Measurements from ENCODE around the gene RIN3.
A peak's percentile ranks its signal among the peaks of the same experiment; 100 is the strongest.
"Not testable (repeated sequence)": the region's sequence is repeated elsewhere in the genome, so short reads cannot be mapped to it uniquely, and the experiment has no call there.

The RIN3 gene

DNA sequence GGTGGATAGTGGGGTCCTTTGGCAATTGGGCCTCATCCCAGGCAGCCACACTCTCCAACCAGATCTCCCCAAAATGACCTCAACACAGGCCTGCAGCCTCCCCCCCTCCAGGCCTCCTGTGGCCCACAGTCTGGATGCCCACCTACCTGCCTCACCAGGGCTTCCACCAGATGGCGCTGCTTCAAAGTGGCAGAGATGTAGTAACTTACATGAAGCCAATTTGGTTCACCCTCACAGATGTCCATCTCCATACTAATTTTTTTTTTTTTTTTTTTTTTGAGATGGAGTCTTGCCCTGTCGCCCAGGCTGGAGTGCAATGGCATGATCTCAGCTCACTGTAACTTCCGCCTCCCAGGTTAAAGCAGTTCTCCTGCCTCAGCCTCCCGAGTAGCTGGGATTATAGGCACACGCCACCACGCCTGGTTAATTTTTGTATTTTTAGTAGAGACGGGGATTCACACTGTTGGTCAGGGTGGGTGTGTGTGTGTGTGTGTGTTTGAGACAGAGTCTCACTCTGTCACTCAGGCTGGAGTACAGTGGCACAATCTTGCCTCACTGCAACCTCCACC is 201.2 kb downstream of the RIN3 start:
- H3K27ac Mint-ChIP-seq = peak overlapping the region; percentile 17
- not testable (repeated sequence) for H3K4me3 Mint-ChIP-seq, H3K27me3 Mint-ChIP-seq, H3K4me1 Mint-ChIP-seq, H3K9me3 Mint-ChIP-seq
- H3K36me3 Mint-ChIP-seq = peaks cover 15% of the 10 kb centered on the region
- ATAC-seq = peak; percentile 86

DNA sequence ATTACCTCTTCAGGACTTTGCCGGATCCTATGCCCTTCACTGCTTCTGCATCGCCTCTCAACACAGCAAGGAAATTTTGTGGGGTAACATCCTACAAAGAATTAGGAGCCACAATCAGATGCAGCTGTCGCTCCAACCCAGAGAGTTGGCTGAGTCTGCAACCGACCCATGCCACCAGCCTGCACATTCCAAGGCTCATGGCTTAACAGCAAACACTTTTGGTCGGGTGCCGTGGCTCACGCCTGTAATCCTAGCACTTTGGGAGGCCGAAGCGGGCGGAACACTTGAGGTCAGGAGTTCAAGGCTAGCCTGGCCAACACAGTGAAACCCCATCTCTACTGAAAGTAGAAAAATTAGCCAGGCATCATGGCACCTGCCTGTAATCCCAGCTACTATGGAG is 202.6 kb downstream of the RIN3 start:
- H3K4me3 Mint-ChIP-seq = no peak overlapping the region
- no peak for ATAC-seq
- H3K9me3 Mint-ChIP-seq = no peaks in the 10 kb centered on the region
- peaks cover 8% of the 10 kb centered on the region for H3K4me1 Mint-ChIP-seq
- no peak overlapping the region for H3K27ac Mint-ChIP-seq
- no peaks in the 10 kb centered on the region for H3K27me3 Mint-ChIP-seq
- H3K36me3 Mint-ChIP-seq = peaks cover 7% of the 10 kb centered on the region

DNA sequence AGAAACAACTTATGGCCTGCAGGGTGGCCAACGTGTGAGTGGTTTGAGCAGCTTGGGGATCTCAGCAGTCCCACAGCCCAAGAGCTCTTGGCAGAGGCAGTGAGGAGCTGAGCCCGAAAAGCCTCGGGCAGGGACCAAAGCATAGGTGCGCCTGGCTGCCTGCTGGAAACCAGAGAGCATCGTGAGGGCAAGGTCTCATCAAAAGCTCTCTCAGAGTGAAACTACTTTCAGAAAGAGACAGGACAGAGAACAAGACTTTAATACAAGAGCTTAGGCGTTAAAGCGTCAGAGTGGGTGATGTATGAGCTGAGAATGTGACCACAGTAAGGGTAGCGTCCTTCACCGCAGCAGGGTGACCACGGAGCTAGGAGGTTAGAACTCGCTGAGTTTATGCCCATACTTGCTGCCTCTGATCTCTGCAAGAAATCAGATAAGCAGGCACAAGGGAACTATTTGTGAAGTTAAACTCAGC is 204.0 kb downstream of the RIN3 start:
- Mint-ChIP-seq H3K27me3 (no peaks in the 10 kb centered on the region), H3K4me3 (no peak overlapping the region), H3K36me3 (no peaks in the 10 kb centered on the region), H3K9me3 (no peaks in the 10 kb centered on the region), H3K27ac (no peak overlapping the region), H3K4me1 (peaks cover 8% of the 10 kb centered on the region)
- no peak for ATAC-seq

DNA sequence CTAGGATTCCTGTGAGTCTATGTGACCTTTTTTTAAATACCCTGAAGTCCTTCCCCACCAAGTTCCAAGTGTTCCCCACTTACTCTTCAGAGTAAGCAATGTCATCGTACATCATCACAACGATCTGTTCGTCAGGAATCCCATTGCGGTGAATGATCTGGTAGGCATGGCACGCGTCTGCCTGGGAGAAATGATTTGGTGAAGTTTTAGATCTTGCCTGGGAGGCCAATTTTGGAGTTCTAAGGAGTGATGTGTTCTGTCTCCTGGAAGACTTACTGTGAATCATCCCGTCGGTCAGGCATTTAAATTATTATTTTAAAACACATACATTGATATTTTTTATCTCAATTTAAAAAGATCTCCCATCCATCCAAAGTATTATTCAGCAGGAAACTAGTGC is 205.1 kb downstream of the RIN3 start:
- Mint-ChIP-seq H3K36me3 (no peaks in the 10 kb centered on the region), H3K4me3 (no peak overlapping the region), H3K27ac (no peak overlapping the region), H3K4me1 (peaks cover 8% of the 10 kb centered on the region), H3K27me3 (no peaks in the 10 kb centered on the region), H3K9me3 (no peaks in the 10 kb centered on the region)
- ATAC-seq = no peak

DNA sequence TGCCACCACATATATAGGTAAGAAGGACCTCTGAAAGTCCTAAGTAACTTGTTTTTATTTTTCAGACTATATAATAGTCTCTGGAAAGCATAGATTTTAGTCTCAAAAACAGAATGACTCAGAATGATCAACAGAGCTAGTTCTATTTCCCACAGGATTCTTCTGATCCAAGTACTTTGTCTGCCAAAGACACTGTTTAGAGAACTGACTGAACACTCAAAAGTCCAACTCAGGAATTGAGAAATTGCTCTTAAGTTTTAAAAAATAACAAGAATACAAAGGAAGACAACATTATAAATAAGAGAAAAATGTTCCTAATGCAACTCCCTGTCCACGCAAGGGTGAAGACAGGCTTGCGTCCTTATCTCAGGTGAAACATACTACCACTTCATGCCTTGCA is 205.8 kb downstream of the RIN3 start:
- Mint-ChIP-seq H3K4me1 (peaks cover 7% of the 10 kb centered on the region), H3K9me3 (no peaks in the 10 kb centered on the region), H3K27ac (peak overlapping the region; percentile 66), H3K27me3 (no peaks in the 10 kb centered on the region), H3K36me3 (peaks cover 4% of the 10 kb centered on the region), H3K4me3 (no peak overlapping the region)
- no peak for ATAC-seq

DNA sequence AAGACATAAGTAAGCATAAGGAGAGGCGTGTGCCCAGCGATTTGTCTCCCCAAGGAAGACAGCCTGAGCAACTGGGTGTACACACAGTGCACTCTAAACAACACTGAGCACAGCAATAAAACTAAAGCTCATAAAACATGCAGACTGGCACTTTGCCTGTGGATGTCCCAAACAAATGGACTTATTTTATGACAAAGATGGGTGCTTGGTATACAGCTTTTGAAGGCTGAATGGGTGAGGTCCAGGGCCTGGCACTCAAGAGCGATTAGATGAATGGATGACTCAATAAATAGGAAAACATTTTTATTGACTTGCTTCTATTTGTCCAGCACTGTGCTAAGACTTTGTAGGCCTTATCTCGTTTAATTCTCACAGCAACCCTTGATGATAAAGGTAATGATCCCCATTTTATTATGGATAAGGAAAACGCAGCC is 206.3 kb downstream of the RIN3 start:
- Mint-ChIP-seq H3K36me3 (peaks cover 9% of the 10 kb centered on the region), H3K4me3 (no peak overlapping the region), H3K27ac (peak overlapping the region; percentile 66), H3K9me3 (no peaks in the 10 kb centered on the region), H3K4me1 (peaks cover 3% of the 10 kb centered on the region), H3K27me3 (no peaks in the 10 kb centered on the region)
- ATAC-seq = no peak

DNA sequence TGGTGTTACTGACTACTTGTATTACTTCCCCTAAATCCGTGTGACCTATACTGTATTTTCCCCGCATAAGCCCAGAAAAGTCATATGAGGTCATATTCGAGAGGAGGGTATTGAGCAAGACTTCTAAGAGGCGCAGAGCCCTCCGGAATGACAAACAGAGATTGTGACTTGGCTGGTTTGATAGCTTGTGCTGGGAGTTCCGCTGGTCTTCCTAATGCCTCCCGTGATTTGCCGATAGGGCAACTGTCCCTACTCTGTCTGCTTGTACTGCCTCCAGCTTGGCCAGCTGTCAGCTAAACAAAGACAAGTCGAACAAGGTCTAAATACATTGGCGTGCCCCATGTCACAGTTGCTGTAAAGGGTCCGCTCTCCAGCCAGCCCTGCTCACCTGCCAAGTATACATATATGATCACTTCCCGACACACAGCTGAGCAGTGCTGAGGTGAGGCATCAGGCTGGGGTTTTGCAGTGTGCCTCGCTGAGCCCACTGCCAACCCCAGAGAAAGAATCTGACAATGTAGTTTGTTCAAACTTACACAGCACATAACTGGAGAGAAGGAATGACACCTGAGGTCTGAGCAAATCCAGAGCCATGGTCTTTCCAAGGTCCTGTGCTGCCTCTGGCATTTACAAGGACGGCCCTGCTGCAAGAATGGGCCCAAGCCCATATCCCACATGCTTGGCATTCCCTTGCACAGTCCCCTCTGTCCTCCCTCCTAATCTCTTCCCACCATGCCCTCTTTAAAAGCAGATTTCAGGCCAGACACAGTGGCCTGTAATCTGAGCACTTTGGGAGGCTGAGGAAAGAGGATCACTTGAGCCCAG is 211.1 kb downstream of the RIN3 start:
- Mint-ChIP-seq H3K4me3 (no peak overlapping the region), H3K4me1 (peaks cover 8% of the 10 kb centered on the region), H3K9me3 (no peaks in the 10 kb centered on the region), H3K27me3 (no peaks in the 10 kb centered on the region), H3K27ac (no peak overlapping the region), H3K36me3 (peaks cover 27% of the 10 kb centered on the region)
- ATAC-seq = no peak

DNA sequence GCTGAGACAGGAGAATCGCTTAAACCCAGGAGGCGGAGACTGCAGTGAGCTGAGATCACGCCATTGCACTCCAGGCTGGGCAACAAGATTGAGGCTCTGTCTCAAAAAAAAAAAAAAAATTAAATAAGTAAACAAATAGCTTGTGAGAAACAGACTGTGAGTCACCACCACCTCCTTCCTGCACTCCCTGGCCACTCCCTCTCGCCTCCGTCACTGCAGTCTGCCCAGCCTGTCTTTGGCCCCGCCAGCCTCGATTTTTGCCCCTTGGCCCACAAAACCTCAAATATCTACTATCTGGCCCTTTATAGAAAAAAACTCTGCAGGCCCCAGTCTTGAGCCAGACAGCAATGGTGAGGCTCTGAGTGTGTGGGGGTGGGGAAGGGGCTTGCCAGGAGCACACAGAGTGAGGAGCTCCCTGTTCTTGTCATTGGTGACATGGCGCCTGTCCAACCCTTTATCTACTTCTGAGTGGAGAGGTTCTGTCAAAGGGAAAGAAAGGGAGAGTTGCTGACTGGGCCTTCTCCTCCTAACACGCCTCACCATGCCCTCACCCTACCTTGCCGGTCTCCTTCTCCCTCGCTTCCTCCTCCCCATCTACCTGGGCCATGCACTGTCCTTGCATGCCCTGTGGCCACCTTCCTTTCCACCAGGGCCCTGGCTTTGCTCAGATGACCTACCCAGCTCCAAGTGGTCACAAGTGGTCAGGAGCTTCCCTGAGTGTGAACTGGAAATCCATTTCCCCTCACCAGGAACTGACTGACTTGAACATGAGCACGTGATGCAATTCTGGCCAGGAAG is 212.8 kb downstream of the RIN3 start:
- Mint-ChIP-seq H3K4me3 (no peak overlapping the region), H3K4me1 (peaks cover 8% of the 10 kb centered on the region), H3K27me3 (no peaks in the 10 kb centered on the region), H3K36me3 (peaks cover 33% of the 10 kb centered on the region), H3K27ac (no peak overlapping the region), H3K9me3 (no peaks in the 10 kb centered on the region)
- ATAC-seq = no peak

DNA sequence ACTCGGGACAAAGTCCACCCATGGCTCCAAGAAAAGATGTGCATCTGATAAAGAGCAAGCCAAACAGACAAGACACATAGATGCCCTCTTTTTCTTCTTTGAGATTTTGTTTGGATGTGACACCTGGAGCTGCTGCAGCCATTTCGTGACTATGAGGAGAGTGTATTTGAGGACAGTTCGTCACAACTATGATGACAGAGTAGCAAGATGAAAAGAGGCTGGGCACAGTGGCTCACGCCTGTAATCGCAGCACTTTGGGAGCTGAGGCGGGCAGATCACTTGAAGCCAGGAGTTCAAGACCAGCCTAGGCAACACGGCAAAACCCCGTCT is 213.3 kb downstream of the RIN3 start:
- Mint-ChIP-seq H3K4me3 (no peak overlapping the region), H3K27ac (no peak overlapping the region), H3K4me1 (peaks cover 8% of the 10 kb centered on the region), H3K27me3 (no peaks in the 10 kb centered on the region), H3K36me3 (peaks cover 39% of the 10 kb centered on the region), H3K9me3 (no peaks in the 10 kb centered on the region)
- ATAC-seq = no peak

DNA sequence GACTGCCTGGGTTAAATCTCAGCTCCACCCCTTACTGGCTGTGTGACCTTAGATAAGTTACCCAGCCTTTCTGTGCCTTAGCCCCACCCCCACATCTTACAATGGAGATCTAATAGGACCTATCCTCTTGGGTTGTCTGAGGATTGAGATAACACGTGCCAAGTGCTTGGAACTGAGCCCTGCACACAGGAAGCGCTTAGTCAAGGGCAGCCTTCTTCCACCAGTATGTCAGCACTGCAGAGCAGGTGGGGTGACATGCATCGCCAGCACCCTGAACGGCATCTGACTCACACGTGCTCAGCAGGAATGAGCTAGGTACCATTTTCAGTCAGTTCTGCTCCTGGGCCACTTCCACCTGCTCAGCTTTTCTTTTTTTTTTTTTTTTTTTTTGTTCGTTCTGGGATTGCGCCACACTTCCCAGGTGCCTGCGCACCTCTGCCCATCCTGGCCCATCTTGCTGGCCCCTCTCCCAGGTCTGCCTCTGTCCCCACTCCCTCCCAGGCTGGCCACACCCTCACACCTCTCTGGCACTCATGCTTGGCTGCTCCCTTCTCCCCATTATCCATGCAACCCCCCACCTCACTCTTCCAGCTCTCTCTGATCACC is 215.3 kb downstream of the RIN3 start:
- Mint-ChIP-seq H3K9me3 (no peaks in the 10 kb centered on the region), H3K4me1 (peaks cover 8% of the 10 kb centered on the region), H3K4me3 (no peak overlapping the region), H3K36me3 (peaks cover 48% of the 10 kb centered on the region), H3K27me3 (no peaks in the 10 kb centered on the region), H3K27ac (no peak overlapping the region)
- peak; percentile 70 for ATAC-seq

DNA sequence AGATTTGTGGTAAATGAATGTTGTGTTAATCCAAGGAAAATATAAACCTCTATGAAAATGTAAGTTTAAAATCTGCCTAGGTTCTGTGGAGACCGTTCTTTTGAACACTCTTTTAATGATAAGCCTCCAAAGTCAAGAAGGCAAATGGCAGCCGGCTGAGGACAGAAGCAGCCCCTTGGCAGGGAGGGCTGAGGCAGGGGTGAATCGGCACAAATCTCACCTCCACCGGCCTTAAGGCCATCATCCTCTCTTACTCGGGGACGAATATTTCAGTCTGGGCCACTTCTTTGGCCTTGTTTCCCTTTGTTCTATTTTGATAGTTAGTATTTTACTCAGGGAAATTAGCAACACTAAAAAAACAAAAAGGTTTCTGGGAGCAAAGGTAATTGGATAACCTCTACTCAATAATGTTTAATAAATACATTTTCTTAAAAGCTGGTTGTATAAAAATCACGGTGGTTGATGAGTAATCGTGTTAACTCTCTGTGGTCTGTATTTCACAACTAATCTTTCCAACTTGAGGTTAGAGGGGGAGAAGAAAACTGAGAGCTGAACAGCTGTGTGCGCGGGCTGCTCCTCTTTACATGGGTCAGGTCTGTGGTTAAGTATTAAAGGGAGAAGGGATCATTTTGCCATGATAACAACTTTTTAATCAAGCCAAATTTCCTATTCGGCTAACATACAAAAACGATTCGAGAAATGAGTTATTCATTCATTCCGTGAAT is 216.2 kb downstream of the RIN3 start:
- H3K27ac Mint-ChIP-seq = no peak overlapping the region
- peaks cover 8% of the 10 kb centered on the region for H3K4me1 Mint-ChIP-seq
- H3K4me3 Mint-ChIP-seq = no peak overlapping the region
- ATAC-seq = peak; percentile 80
- H3K9me3 Mint-ChIP-seq = no peaks in the 10 kb centered on the region
- H3K36me3 Mint-ChIP-seq = peaks cover 40% of the 10 kb centered on the region
- no peaks in the 10 kb centered on the region for H3K27me3 Mint-ChIP-seq

DNA sequence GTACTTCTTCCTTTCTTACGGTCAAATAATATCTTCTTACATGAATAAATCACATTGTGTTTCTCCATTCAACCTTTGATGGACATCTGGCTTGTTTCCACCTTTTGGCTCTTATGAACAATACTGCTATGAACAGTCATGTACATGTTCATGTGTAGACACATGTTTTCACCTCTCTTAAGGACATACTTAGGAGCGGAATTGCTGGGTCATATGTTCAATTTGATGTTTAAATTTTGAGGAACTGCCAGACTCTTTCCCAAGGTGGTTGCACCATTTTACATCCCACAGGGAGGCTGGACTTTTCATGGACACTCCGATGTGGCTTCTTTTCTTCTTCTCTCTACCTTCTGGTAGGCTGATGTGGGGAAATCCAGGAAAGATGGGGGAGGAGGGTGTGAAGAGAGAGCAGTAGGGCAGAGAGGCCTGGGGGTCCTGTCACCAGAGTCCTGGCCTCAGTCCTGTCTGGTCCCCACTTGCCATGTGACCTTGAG is 218.1 kb downstream of the RIN3 start:
- H3K27ac Mint-ChIP-seq = no peak overlapping the region
- H3K27me3 Mint-ChIP-seq = no peaks in the 10 kb centered on the region
- H3K4me3 Mint-ChIP-seq = no peak overlapping the region

DNA sequence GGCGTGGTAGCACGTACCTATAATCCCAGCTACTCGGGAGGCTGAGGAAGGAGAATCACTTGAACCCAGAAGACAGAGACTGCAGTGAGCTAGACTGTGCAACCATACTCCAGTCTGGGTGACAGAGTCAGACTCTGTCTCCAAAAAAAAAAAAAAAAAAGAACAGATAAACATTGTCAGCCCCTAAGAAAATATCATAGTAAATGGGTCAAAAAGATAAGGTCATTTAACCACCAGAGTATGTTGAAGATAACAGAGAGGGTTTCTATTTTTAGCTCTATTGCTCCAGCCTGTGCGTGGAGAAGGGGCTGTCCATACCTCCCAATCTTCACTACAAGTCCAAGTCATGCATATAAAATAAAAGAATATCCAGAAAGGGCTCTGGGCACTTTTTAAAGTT is 219.4 kb downstream of the RIN3 start:
- no peak for ATAC-seq
- Mint-ChIP-seq H3K36me3 (peaks cover 21% of the 10 kb centered on the region), H3K4me1 (peaks cover 19% of the 10 kb centered on the region), H3K27ac (no peak overlapping the region), H3K9me3 (no peaks in the 10 kb centered on the region), H3K4me3 (no peak overlapping the region), H3K27me3 (no peaks in the 10 kb centered on the region)

More for the DNA sequence above, 218.1 kb downstream of the RIN3 start:
- peaks cover 10% of the 10 kb centered on the region for H3K4me1 Mint-ChIP-seq
- no peaks in the 10 kb centered on the region for H3K9me3 Mint-ChIP-seq
- H3K36me3 Mint-ChIP-seq = peaks cover 29% of the 10 kb centered on the region
- no peak for ATAC-seq

DNA sequence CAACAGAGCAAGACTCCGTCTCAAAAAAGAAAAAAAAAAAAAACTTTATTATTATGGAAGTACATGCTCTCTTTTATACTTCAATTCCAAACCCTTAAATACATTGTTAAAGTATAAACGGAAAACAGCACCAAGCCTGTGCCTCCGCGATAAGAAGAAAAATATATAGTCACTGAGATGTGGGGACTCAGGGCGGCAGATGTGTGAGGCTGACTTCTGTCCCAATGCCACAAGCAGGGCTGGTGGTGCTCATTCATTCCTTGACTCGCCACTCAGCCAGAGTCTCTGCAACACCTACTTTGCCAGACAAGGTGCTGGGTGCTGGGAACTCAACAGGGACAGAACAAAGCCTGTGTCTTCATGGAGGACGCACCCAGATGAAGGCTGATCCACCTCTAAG is 221.0 kb downstream of the RIN3 start:
- H3K36me3 Mint-ChIP-seq = peaks cover 26% of the 10 kb centered on the region
- H3K27ac Mint-ChIP-seq = no peak overlapping the region
- H3K9me3 Mint-ChIP-seq = no peaks in the 10 kb centered on the region
- no peak for ATAC-seq
- peaks cover 17% of the 10 kb centered on the region for H3K4me1 Mint-ChIP-seq
- no peaks in the 10 kb centered on the region for H3K27me3 Mint-ChIP-seq
- H3K4me3 Mint-ChIP-seq = no peak overlapping the region

DNA sequence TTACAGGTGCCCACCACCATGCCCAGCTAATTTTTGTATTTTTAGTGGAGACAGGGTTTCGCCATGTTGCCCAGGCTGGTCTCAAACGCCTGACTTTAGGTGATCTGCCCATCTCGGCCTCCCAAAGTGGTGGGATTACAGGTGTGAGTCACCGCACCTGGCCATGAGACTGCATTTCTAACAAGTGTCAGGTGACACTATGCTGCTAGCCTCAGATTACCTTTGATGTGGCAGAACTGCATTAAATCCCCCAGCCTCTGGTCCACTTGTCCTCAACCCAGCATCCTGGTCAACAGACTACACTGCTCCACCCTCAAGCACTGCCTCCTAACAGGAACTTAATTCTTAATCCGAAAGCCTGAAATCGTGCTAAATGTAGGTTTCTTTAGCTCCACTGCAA is 221.8 kb downstream of the RIN3 start:
- no peak for ATAC-seq
- H3K27me3 Mint-ChIP-seq = no peaks in the 10 kb centered on the region
- peaks cover 30% of the 10 kb centered on the region for H3K36me3 Mint-ChIP-seq
- no peak overlapping the region for H3K27ac Mint-ChIP-seq
- no peaks in the 10 kb centered on the region for H3K9me3 Mint-ChIP-seq
- H3K4me3 Mint-ChIP-seq = no peak overlapping the region
- peaks cover 17% of the 10 kb centered on the region for H3K4me1 Mint-ChIP-seq

Data from stimulated activated memory B cell treated with anti-CD40 and anti-IgM and Interleukin-4, amounts not matched to agents 10 μg/mL and 1 μg/mL and 100 μg/mL, for 72 hours (primary cell).